Raji (cell line): ENCODE results near the gene ANKRD65.

Experiments used
- POLR2A ChIP-seq: IDR thresholded peaks from 2 replicates; pipeline ENCODE4 v1.6.1; 2011; ENCODE audit warnings: low read depth, low read length, control low read depth; ENCODE audit not compliant: insufficient read depth

ANKRD65 gene

GRCh38 chr1:1430992-1431844 is 10.1 kb upstream of the ANKRD65 start:
- TF ChIP-seq POLR2A: no peak

GRCh38 chr1:1430114-1430982 is 9.3 kb upstream of the ANKRD65 start:
- no peak for TF ChIP-seq POLR2A

DNA sequence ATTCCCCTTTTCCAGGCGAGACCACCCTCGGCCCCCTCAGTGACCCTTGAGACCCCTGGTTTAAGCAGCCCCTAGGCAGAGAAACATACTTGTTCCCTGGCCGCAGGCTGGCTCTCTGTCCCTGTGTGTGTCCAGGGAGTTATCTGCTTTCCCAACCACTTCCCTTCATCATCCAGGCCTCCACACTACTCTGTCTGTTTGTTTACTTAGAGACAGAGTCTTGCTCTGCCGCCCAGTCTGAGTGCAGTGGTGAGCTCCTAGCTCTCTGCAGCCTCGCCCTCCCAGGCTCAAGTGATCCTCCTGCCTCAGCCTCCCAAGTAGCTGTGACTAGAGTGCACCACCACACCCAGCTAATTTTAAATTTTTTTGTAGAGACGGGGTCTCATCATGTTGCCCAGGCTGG is 8.6 kb upstream of the ANKRD65 start:
- TF ChIP-seq POLR2A: no peak

DNA sequence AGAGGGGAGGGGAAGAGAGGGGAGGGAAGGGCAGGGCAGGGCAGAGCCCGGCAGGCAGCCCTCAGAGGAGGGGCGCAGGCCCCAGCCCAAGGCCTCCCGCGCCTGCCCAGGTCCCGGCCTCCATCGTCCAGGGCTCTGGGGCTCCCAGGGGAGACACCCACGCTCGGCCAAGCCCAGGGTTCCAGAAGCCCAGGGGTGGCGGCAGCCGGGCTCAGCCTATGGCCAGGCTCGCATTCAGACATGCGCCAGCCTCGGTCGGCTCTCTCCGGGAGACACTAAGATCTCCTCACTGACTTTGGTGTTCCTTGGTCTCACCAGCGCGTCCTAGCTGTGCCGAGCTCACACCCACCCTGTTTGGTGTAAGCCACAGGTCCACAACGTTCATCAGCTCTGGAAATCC is 7.1 kb upstream of the ANKRD65 start:
- TF ChIP-seq POLR2A: no peak

DNA sequence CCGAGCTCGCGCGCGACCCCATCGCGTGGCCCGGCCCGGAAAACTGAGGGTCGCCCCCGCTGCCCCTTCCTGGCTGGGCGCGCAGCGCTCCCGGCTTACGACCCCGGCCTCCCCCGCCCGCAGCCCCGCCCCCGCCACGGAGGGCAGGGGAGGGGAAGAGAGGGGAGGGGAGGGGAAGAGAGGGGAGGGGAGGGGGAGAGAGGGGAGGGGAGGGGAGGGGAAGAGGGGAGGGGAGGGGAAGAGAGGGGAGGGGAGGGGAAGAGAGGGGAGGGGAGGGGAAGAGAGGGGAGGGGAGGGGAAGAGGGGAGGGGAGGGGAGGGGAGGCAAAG is 6.7 kb upstream of the ANKRD65 start:
- no peak for TF ChIP-seq POLR2A

GRCh38 chr1:1427106-1427819 is 6.2 kb upstream of the ANKRD65 start:
- TF ChIP-seq POLR2A: no peak

- TF ChIP-seq POLR2A: no peak
These were observed 5.5 kb upstream of the ANKRD65 start for GRCh38 chr1:1426496-1427105.

GRCh38 chr1:1425753-1426495 is 4.8 kb upstream of the ANKRD65 start:
- no peak for TF ChIP-seq POLR2A

DNA sequence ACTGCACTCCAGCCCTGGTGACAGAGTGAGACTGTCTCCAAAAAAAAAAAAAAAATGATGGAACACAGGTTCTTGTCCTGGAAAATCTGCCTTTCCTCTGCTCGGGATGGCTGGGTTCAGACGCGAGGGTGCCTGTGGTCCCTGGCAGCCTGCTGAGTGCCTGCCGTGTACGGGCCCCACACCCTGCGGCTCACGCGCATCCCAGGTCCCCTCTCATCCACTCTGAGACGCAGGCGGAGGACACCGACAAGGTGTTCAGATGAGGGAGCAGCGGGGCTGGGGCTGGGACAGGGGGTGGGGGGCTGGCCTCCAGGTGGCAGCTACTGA is 4.3 kb upstream of the ANKRD65 start:
- TF ChIP-seq POLR2A: no peak

DNA sequence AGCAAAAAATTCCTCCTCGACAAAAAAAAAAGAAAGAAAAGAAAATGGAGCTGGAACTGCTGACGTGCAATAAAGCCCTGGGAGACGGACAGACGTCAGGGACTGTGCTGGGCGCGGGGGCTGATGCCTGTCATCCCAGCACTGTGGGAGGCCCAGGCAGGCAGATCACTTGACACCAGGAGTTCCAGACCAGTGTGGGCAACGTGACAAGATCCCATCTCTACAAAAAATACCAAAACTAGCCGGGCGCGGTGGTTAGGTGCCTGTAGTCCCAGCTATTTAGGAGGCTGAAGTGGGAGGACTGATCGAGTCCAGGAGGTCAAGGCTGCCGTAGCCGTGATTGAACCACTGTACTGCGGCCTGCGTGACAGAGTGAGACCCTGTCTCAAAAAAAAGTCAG is 3.6 kb upstream of the ANKRD65 start:
- TF ChIP-seq POLR2A: no peak

DNA sequence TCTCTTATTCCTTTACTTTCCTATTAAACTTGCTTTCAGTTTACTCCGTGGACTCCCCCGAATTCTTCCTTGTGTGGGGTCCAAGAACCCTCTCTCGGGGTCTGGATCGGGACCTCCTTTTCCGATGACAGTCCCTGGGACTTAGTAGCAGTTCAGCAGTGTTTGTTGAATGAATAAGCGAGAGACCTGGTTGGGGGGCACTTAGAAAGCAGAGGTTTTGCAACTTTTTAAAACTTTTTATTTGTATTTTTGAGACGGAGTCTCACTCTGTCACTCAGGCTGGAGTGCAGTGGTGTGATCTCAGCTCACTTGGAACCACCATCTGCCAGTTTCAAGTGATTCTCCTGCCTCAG is 2.1 kb upstream of the ANKRD65 start:
- no peak for TF ChIP-seq POLR2A

DNA sequence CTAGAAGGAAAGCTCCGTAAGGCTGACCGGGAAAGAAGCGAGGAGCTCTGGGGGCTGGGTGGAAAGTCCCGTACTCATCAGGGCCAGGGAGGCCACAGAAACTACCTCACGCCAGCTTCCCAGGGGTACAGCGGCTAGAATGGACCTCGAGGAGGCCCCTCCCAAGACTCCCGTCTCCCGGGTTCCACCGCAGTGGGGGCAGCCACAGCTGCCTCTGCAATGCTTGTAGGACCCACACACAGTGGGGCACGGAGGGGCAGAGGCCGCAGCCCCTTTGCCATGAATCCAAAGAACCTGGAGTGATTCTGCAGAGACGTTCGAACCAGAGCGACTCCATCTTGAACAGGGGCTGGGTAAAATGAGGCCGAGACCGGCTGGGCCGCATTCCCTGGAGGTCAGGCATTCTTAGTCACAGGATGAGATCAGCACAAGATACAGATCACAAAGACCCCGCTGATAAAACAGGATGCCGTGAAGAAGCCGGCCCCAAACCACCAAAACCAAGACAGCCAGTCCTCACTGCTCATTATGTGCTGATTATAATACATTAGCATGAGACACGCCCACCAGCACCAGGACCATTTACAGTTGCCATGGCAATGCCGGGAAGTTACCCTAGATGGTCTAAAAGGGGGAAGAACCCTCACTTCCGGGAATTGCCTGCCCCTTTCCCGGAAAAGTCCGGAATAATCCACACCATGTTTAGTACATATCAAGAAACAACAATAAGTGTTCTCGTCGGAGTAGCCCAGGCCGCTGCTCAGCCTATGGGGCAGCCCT is 1.6 kb upstream of the ANKRD65 start:
- TF ChIP-seq POLR2A: no peak

- TF ChIP-seq POLR2A: no peak
These were observed 910 bp upstream of the ANKRD65 start for GRCh38 chr1:1421907-1422464.
